K562 (cell line): Measurements from ENCODE around the gene CRIP3. TPM values are rescaled to one million over a fixed set of nuclear protein-coding genes. Genes with fewer than 3 reads are reported as not detected.

Source experiments
- ELF1 ChIP-seq: fragments of 200-800 bp; sonication (Bioruptor generic); IDR thresholded peaks from 2 replicates; pipeline ENCODE4 v1.6.1; 2016; ENCODE audit warnings: missing genetic modification characterization, missing compliant biosample characterization
- MAZ ChIP-seq, 2 experiments: fragments of 450-650 bp in 1 of 2; sonication (generic) in 1 of 2; formaldehyde crosslinking; IDR thresholded peaks in 1 of 2; conservative IDR thresholded peaks in 1 of 2; 2 replicates each; pipeline versions ENCODE4 v1.4.0 to v1.5.0; 2020; ENCODE audit warnings: mild to moderate bottlenecking in 1 of 2, missing genetic modification reagents in 1 of 2
- NFIC ChIP-seq: fragments of 450-650 bp; IDR thresholded peaks from 2 replicates; pipeline ENCODE4 v1.6.1; 2017; ENCODE audit warnings: mild to moderate bottlenecking, inconsistent platforms
- REST ChIP-seq, 2 experiments: fragments of 450-650 bp; formaldehyde crosslinking in 1 of 2; IDR thresholded peaks; 2 replicates each; pipeline versions ENCODE4 v1.4.0 to v1.6.1; 2014 to 2020; ENCODE audit warnings: mild to moderate bottlenecking in 2 of 2, borderline replicate concordance in 1 of 2, low read depth in 1 of 2
- ZBTB40 ChIP-seq, 2 experiments: fragments of 450-650 bp in 1 of 2; sonication (generic) in 1 of 2; formaldehyde crosslinking in 1 of 2; IDR thresholded peaks; 2 replicates each; pipeline versions ENCODE4 v1.7.1 to v1.9.0; 2016 to 2022; ENCODE audit warnings: inconsistent platforms in 1 of 2, mild to moderate bottlenecking in 1 of 2, missing genetic modification reagents in 1 of 2
- ZNF121 ChIP-seq: sonication (generic); formaldehyde crosslinking; conservative IDR thresholded peaks from 2 replicates; pipeline ENCODE4 v1.8.0; 2022; ENCODE audit warnings: missing genetic modification reagents
- polyA plus RNA-seq, 8 experiments: library from polyadenylated mRNA; depleted of rRNA in 4 of 8; stranded (reverse) in 5 of 8; unstranded in 3 of 8; fragments of >200 nt; fragmentation: Nextera tagmentation in 2 of 8; fragmentation: Illumina TruSeq in 1 of 8; extraction: Ambion mirVana in 2 of 8; extraction: Trizol in 1 of 8; gene quantifications; 2 replicates each; pipeline versions ENCODE4 v1.2.1 to v1.2.3, GENCODE V29; 2011 to 2014; ENCODE audit warnings: inconsistent platforms in 1 of 8, missing spikeins in 1 of 8
- total RNA-seq, 7 experiments: library from RNA; depleted of rRNA in 6 of 7; stranded (reverse); fragments of >200 nt in 6 of 7; fragmentation: Illumina TruSeq in 2 of 7; extraction: Trizol in 2 of 7; gene quantifications; 2 replicates each; pipeline versions ENCODE4 v1.2.1 to v1.2.3, GENCODE V29; 2011 to 2021; ENCODE audit warnings: low replicate concordance in 1 of 7

CRIP3 gene
- total and polyA plus RNA-seq, 9 of the 15 experiments (the other 6 are each of a cell fraction or from before 2014, with no cell fraction given), result 0.36 to 2.1 (median 0.87) TPM

GRCh38 chr6:43334466-43335095 lies 26.0 kb upstream of the CRIP3 start (continued):
- 0 out of 4 replicates have a peak, but pooled peaks of 1 of the 2 experiments have one; percentile 16 for TF ChIP-seq MAZ (CRISPR knock-in tag; conservative IDR thresholded peaks at IDR 0.05 in 1 of 2, IDR thresholded peaks at IDR 0.05 in 1 of 2)
- TF ChIP-seq ZBTB40 (IDR thresholded peaks at IDR 0.05), result 0 out of 2 replicates have a peak, but pooled peaks have one; percentile 46
- TF ChIP-seq ZBTB40 (CRISPR knock-in tag; IDR thresholded peaks at IDR 0.05), result no peak
- peak; percentile 77 for TF ChIP-seq NFIC
- peak; percentile 63 for TF ChIP-seq ELF1 (tag)
- TF ChIP-seq REST (IDR thresholded peaks at IDR 0.05; ENCODE audit: borderline replicate concordance), result peak; percentile 68; the same call in 1 of the 2 replicates
- no peak for TF ChIP-seq REST (CRISPR knock-in tag; IDR thresholded peaks at IDR 0.05; ENCODE audit: low read depth)
- TF ChIP-seq ZNF121 (CRISPR knock-in tag), result no peak
